Measurements from ENCODE around the gene PXMP4. TPM values are rescaled to one million over a fixed set of nuclear protein-coding genes. Genes with fewer than 3 reads are reported as not detected.

Gene PXMP4
- total RNA-seq, 1 experiment from 2014 or later: 5.7 TPM

DNA sequence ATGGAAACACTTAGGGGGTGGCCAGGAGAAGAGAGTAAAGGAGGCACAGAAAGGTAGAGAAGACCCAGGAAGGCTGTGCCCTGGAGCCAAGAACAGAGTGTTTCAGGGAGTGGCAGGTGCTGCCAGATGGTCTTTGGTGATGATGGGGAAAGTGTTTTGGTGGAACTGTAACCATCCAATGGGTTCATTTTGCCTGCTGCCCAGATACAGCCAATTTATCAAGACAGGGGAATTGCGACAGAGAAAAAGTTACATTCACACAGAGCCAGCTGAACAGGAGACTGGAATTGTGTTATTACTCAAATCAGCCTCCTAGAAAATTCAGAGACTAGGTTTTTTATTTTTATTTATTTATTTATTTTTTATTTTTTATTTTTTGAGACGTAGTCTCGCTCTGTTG, 16.9 kb upstream of the PXMP4 start:
- no peak overlapping the region for H3K9ac ChIP-seq (ENCODE audit: extremely low read depth, insufficient read length, low read length)
- no peak overlapping the region for H2BK20ac ChIP-seq (ENCODE audit: low read depth, low read length, poor library complexity, severe bottlenecking)
- peaks cover 8% of the 10 kb centered on the region for H3K23me2 ChIP-seq (ENCODE audit: insufficient read length, low read depth, low read length, poor library complexity, severe bottlenecking)
- H3K14ac ChIP-seq (ENCODE audit: insufficient read depth, low read length): no peak overlapping the region
- H3K27ac Mint-ChIP-seq: no peak overlapping the region
- no peaks in the 10 kb centered on the region for H3K27me3 ChIP-seq (ENCODE audit: insufficient read depth, low read length)
- peaks cover 5% of the 10 kb centered on the region for H3K9me3 ChIP-seq (ENCODE audit: control insufficient read depth, low read depth, low read length)
- DNase-seq: no peak
- no peak overlapping the region for H2AFZ ChIP-seq (ENCODE audit: low read length)
- peaks cover 25 to 29% of the 10 kb centered on the region in 2 experiments for H3K4me1 Mint-ChIP-seq
- H3K4me1 ChIP-seq (ENCODE audit: insufficient read depth, low read length): no peaks in the 10 kb centered on the region
- TF ChIP-seq CTCF (conservative IDR thresholded peaks at IDR 0.05): no peak
- H3K23ac ChIP-seq (ENCODE audit: insufficient read length, low read depth, low read length): no peak overlapping the region
- H2BK5ac ChIP-seq (ENCODE audit: insufficient read length, low read length): no peak overlapping the region
- no peak overlapping the region for H4K91ac ChIP-seq (ENCODE audit: insufficient read length, low read depth, low read length)
- no peak overlapping the region for H2BK12ac ChIP-seq (ENCODE audit: insufficient read length, low read depth, low read length)
- H4K8ac ChIP-seq (replicated peaks; ENCODE audit: insufficient read length, low read depth, low read length): no peak overlapping the region
- peaks cover 17 to 28% (median 22%) of the 10 kb centered on the region in 3 experiments for H3K36me3 Mint-ChIP-seq (ENCODE audit: insufficient read depth in 1 of 3, low read depth in 3 of 3)
- H2AK5ac ChIP-seq (ENCODE audit: insufficient read length, low read length): no peak overlapping the region
- no peak overlapping the region for H4K5ac ChIP-seq (ENCODE audit: insufficient read length, low read depth, low read length)
- no peak overlapping the region for H2BK15ac ChIP-seq (ENCODE audit: low read depth, low read length)
- no peak overlapping the region for H3K27ac ChIP-seq (ENCODE audit: insufficient read length, low read depth, low read length)
- no peak overlapping the region for H3K4me2 ChIP-seq (ENCODE audit: insufficient read depth, insufficient read length, low read length)
- H3K79me2 ChIP-seq (ENCODE audit: insufficient read depth, low read length): no peaks in the 10 kb centered on the region
- no peak overlapping the region for H3K4ac ChIP-seq (ENCODE audit: low read depth, low read length)
- no peak overlapping the region for H3K56ac ChIP-seq (ENCODE audit: insufficient read length, low read depth, low read length)
- peaks cover 2% of the 10 kb centered on the region for H3K27me3 Mint-ChIP-seq (ENCODE audit: low read depth)
- no peak overlapping the region for H2BK120ac ChIP-seq (ENCODE audit: low read depth, low read length, poor library complexity, severe bottlenecking)
- no peaks in the 10 kb centered on the region for H4K20me1 ChIP-seq (ENCODE audit: control insufficient read depth, insufficient read depth, insufficient read length)
- no CpG with 5 or more reads among the region's 3 CpGs for WGBS (ENCODE audit: extremely low coverage, insufficient read length, low lambda C conversion rate)
- H3K4me3 Mint-ChIP-seq: no peak overlapping the region; a peak in 1 of 5 replicates
- no peaks in the 10 kb centered on the region for H3K79me1 ChIP-seq (ENCODE audit: insufficient read depth, low read depth, low read length, poor library complexity, severe bottlenecking)
- H3K18ac ChIP-seq (ENCODE audit: insufficient read length, low read depth, low read length): no peak overlapping the region
- no peak overlapping the region for H3T11ph ChIP-seq (ENCODE audit: low read length)
- H3K9me3 Mint-ChIP-seq: peaks cover 17 to 21% of the 10 kb centered on the region in 2 experiments
